ENCODE data around the gene ELAVL1. TPM values are rescaled to one million over a fixed set of nuclear protein-coding genes. Genes with fewer than 3 reads are reported as not detected.

The ELAVL1 gene
- total and polyA plus RNA-seq, 2 donors (not counting 1 experiment from before 2014, with no cell fraction given): 21.8 to 63.5 TPM

DNA sequence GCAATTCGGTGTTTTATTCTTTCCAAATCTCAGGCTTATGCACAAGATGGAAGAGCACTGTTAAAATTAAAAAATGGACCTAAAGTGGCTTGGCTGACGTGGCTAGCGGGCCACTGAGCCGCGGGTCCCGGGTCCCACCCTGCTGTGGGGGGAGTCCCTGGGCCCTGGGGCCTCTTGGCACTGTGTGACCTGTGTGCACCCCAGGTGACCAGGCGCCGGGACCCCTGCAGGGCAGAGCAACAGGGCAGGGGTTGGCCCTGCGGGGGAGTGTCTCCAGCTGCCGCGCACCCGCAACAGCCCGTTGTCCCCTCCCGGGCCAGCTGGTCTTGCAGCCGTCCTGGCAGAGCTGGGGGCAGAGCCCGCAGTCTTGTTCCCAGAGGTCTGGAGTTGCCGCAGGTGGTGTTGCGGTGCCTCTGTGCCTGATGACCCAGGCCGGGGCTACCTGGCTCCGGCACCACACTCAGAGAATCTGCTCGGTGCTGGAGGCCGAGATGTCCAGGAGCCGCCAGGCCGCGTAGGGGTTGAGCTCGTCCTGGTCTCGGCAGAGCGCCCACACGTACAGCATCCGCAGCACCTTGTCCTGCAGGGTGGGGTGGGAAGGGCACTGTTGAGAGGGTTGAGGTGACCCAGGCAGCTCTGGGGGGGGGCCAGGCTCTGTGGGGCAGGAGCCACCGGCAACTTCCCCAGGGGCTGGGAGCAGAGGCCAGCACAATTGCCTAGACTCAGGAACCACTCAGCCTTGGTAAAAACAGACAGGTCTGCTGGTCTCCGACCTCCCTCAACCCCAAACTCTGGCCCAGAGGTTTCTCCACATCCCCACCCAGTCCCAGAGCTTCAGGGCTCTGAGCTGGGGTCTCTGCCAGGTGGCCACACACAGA is 78.5 kb downstream of the ELAVL1 start:
- TF ChIP-seq EZH2 (IDR thresholded peaks at IDR 0.05; ENCODE audit: borderline replicate concordance, insufficient read depth, low read depth, low read length, poor library complexity, severe bottlenecking): no peak
- TF ChIP-seq, protein P1, sequence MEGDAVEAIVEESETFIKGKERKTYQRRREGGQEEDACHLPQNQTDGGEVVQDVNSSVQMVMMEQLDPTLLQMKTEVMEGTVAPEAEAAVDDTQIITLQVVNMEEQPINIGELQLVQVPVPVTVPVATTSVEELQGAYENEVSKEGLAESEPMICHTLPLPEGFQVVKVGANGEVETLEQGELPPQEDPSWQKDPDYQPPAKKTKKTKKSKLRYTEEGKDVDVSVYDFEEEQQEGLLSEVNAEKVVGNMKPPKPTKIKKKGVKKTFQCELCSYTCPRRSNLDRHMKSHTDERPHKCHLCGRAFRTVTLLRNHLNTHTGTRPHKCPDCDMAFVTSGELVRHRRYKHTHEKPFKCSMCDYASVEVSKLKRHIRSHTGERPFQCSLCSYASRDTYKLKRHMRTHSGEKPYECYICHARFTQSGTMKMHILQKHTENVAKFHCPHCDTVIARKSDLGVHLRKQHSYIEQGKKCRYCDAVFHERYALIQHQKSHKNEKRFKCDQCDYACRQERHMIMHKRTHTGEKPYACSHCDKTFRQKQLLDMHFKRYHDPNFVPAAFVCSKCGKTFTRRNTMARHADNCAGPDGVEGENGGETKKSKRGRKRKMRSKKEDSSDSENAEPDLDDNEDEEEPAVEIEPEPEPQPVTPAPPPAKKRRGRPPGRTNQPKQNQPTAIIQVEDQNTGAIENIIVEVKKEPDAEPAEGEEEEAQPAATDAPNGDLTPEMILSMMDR (IDR thresholded peaks at IDR 0.05): no peak
- H3K4me2 ChIP-seq (replicated peaks; ENCODE audit: low read depth, low read length, poor library complexity, severe bottlenecking): peak overlapping the region; percentile 94

More for the DNA sequence above, 78.5 kb downstream of the ELAVL1 start:
- Mint-ChIP-seq H3K4me3 (peak overlapping the region; percentile 76), H3K27ac (peak overlapping the region; percentile 32), H3K4me1 (peaks cover 18% of the 10 kb centered on the region), H3K9me3 (ENCODE audit: insufficient read depth) (no peaks in the 10 kb centered on the region), H3K27me3 (no peaks in the 10 kb centered on the region)
- Histone ChIP-seq H3K9ac (ENCODE audit: low read length) (no peak overlapping the region), H3K79me2 (ENCODE audit: control insufficient read depth, insufficient read depth, low read length) (peaks cover 5% of the 10 kb centered on the region), H3K27ac (ENCODE audit: low read length in 2 of 2) (no peak overlapping the region), H4K20me1 (ENCODE audit: control insufficient read depth, insufficient read depth, low read length, poor library complexity, severe bottlenecking) (peaks cover 32% of the 10 kb centered on the region), H3K4me3 (ENCODE audit: control extremely low read depth in 1 of 5, extremely low read depth in 1 of 5, insufficient read depth in 1 of 5, low read depth in 2 of 5, low read length in 4 of 5) (no peak overlapping the region), H3K27me3 (replicated peaks in 1 of 4; ENCODE audit: control extremely low read depth in 1 of 4, control insufficient read depth in 3 of 4, insufficient read depth in 4 of 4, low read length in 3 of 4) (no peaks in the 10 kb centered on the region), H2AFZ (ENCODE audit: insufficient read depth, low read depth, low read length, poor library complexity, severe bottlenecking) (no peak overlapping the region), H3K4me1 (ENCODE audit: control insufficient read depth in 2 of 2, insufficient read depth in 2 of 2, low read length in 2 of 2) (peaks cover 11 to 14% of the 10 kb centered on the region in 2 donors), H3K36me3 (replicated peaks in 1 of 2; ENCODE audit: control extremely low read depth in 1 of 2, control insufficient read depth in 1 of 2, extremely low read depth in 1 of 2, insufficient read depth in 2 of 2, low read length in 1 of 2) (peaks cover 2 to 27% of the 10 kb centered on the region in 2 experiments), H3K9me3 (ENCODE audit: control extremely low read depth in 1 of 3, control insufficient read depth in 2 of 3, insufficient read depth in 1 of 3, low read length in 2 of 3) (no peaks in the 10 kb centered on the region)
- 96% methylated on average over 32 of the region's 32 CpGs for whole genome bisulfite sequencing (ENCODE audit: insufficient coverage)
- POLR2A ChIA-PET: interaction anchor here (0.6 to 1.0 kb wide), 2 partner anchors 63 to 463 kb away, joined by 3 read pairs; partner anchors contain the start of gene RAB11B
- intact Hi-C loops (cut with micrococcal nuclease): no loop called here
- DNase-seq (no peak), ATAC-seq (ENCODE audit: low read depth) (no peak)
- CTCF ChIA-PET: interaction anchor here (1.1 to 1.8 kb wide), 5 partner anchors 9 to 73 kb away, joined by 3 to 9 read pairs (median 3); no protein-coding TSS in a partner anchor

Data from B cell (primary cell).